ENCODE results near the gene AVPI1.
"Not testable (repeated sequence)": the region's sequence is repeated elsewhere in the genome, so short reads cannot be mapped to it uniquely, and the experiment has no call there.

AVPI1 gene

DNA sequence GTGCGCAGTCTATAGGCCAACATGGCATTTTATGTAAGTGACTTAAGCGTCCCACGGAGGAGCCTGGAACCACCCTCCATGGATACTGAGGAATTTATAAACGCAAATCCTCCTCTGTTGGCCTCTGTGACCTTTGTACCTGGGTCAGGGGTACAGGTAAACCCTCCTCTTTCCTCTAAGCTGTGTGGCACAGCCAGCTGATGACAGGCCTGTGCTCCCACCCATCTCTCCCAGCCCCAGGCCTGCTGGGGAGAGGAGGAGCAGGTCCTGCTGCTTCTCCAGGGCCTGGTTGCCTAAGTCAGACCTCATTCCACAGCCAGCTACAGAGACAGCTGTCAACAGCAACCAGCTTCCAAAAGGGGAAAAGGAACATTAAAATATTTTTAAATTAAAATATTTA lies 5.0 kb downstream of the AVPI1 start:
- DNase-seq (ENCODE audit: low read depth in 2 of 2), result no peak

DNA sequence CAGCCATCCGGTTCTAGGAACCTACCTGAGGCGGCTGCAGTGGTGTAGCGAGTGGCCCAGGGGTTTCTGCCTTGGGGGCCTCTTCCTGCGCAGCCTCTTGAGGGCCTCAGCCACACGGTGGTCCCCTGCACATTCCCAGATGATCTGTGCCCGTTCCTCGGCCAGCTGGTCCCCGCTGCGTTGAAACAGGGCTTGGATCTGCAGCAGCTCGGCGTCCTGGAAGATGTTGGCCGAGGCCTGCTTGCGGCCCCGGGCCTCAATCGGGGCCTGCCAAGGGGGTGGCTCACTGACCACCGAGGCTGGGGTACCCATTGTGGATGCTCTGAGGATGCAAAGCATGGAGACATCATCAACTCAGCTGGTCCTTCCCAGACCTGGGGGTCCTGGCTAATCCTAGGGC lies 7.4 kb downstream of the AVPI1 start:
- DNase-seq (ENCODE audit: low read depth in 2 of 2), result no peak

DNA sequence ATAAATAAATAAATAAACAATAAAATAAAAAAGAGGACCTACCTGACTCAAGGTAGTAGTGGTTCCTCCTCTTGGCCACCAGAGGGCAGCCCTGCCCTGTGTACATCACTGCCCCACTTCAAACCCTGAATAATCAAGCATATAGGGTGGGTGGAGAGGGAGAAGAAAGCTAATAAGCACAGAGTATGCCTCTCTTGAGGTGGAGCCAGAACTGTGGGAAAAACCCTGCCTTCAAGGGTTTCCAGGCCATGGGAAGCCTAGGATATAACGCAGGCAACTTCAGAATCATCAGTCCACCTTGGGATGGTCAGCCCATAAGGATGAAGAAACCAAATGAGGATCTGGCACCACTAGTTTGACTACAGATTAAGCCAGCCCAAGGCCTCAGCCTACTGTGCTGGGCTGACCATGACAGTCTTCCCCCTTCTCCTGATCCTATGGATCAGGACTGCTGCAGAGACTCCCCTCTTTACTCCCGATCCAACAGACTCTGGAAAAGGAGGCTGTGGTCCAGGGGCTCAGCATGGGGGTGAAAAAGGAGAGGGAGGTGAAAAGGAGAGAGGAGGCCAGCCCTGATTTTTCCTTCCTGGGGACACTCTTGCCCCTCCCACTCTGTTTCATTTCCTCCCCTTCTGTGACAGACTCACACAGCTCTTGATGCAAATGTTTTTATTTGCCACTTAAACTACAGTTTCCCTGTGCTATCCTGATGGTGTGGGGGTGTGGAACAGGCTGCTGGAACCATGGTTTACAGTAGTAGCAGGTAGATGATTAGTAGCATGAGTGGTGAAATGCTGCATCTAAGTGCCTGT lies 10.1 kb downstream of the AVPI1 start:
- DNase-seq (ENCODE audit: low read depth in 2 of 2), result peak; percentile 22 to 25

DNA sequence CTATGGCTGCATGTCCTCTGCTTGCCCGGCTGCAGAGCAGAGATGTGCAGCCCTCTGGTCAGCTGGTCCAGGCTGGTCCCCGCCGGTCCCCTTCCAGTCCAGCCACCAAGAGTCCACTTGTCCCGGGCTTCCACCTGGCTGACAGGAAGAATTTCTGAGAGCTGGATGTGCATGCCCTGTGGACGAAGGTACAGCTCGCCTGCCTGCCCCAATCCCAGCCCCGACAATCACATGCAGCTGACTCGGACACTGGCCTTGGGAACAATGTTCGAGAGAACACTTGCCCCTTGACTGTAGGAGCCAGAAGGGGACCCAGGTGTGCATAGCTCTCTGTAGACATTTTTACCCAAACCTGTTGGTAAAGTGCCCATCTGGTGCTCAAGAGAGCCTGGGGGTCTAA lies 11.8 kb downstream of the AVPI1 start:
- DNase-seq (ENCODE audit: low read depth in 2 of 2), result no peak

DNA sequence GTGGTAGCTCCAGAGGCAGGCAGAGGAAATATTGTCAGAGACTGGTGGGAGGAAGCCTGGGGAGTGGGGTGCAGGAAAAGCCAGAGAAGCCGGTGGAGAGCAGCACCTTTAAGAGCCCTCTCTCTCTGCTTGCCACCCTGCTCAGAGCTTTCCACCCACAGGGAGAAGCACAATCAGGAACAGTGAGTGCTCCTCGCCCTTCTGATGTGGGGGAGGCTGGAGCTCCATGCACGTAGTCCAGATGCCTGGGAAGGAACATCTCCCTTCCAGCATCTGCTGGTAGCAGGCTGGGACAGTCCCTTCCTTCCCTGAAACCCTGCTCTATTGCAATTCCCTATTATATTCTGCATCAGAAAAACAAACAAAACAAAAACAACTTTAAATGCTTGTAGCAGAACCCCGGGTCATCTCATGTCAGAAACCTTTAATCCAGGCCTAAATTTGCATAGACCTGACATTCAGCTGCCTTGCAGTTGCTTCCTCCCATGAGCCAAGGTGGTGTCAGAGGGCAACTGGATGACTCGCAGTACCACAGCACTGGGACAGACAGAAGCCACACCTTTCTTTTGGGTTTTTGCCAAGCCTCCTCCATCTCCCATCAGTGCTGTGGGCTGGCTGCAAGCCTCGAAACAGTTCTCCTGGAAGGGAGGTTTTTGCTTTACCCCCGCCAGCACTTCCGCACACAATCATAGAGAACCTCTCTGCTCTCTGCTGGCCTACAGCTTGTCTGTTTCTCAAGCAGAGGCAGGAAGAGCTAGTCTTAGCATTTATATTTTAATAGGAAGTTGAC lies 13.1 kb downstream of the AVPI1 start:
- DNase-seq (ENCODE audit: low read depth in 2 of 2), result no peak

DNA sequence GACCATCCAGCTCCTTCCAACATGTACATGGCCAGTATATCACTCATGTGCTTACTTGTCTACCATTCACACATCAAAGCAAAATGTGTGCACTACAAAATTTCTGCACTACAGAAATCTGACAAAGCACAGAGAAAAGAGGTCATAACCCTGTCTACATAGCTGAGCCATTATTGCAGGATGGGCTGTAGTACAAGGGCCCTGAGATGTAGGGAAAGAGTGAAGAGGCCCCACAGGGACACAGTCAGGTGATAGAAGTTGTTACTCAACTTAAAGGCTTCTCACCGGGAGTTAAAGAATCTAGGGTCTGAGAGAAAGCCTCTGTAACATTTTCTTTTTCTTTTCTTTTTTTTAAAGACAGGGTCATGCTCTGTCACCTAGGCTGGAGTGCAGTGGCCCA lies 17.5 kb downstream of the AVPI1 start:
- no peak for DNase-seq (ENCODE audit: low read depth in 2 of 2)

DNA sequence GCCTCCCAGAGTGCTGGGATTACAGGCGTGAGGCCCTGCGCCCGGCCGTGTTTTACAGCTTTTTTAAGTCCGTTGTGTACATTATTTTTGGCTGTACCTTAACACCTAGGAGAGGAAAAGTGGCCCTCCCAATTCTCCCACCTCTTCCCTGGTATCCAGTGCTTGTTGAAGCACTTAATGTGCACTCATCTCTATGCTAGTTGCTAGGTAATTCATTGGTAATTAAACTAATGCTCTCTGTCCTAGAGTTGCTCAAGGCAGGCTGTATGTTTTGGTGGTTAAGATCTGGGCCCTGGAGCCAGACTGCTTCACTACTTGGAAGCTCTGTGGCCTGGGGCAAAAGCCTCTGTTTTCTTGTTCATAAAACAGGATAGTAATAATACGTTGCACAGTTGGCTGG lies 19.6 kb downstream of the AVPI1 start:
- DNase-seq (ENCODE audit: low read depth in 2 of 2), result no peak

DNA sequence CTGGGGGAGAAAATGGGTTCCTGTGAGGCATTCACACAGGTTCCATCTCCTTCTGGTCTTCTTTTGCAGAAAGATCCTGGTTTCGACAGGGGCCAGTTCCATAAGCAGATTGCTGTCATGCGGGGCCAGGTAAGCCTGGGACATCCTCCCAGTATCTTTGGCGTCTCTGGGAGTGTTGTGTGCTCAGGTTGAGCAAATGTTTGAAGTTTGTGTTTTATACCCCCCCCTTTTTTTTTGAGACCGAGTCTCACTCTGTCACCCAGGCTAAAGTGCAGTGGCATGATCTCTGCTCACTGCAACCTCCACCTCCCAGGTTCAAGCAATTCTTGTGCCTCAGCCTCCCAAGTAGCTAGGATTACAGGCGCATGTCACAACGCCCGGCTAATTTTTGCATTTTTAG lies 20.0 kb downstream of the AVPI1 start:
- no peak for DNase-seq (ENCODE audit: low read depth in 2 of 2)

DNA sequence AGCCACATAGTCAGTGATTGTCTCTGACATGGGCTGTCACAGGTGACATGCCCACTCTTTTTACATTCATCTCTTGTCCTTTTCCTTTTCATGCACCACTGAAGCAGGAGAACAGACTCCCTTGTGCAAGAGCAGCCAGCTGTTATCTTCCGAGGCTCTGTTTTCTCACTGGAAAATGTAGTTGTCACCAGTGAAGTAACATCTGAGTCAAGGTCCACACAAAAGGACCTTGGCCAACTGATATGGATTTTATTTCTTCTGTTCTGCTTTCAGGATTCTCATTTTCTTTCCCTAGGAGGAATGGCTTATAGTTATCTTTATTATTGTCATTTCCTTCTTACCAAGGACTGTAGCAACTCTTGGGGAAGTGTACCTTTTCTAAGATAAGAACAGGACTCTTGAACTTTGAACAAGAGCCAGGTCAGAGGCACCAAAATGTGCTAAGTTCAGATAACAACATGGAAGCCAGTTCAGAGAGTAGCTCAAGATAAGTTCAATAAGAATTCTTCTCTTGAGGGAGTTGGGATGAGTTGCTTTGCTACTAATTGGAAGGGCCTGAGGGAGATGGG lies 22.7 kb downstream of the AVPI1 start:
- no peak for DNase-seq (ENCODE audit: low read depth in 2 of 2)

DNA sequence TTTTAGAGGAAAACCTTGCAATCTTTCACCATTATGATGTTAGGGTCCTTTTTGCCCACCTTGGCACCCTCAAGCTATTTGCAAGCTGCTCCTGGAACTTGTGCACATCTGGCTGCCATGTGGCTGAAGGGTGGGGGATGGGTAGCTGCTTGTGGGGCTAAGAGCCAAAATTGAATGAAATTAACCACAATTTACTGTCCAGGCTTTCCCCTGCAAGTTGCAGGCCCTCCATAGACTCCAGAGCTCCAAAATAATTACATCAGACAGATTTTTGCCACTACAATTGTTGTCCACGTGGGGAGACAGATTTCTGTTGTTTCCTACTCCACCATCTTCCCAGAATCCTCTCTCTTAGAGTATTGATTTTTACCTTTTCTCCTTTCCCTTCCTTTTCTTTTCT lies 27.5 kb downstream of the AVPI1 start:
- no peak for DNase-seq (ENCODE audit: low read depth in 2 of 2)

DNA sequence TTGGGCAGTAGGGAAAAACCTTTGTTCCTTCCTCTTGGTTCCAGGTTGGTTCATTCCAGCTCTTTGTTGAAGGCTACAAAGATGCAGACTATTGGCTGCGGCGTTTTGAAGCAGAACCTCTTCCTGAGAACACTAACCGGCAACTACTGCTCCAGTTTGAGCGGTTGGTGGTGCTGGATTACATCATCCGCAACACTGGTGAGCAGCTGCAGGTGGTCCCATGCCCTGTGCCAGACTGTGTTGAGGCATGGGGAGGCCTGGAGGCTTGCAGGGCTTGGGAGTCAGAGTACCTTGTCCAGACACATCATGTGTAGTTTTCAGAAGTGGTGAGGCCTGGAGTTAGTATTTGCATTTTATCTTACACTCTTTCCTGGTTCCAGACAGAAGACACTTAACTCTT lies 30.3 kb downstream of the AVPI1 start:
- no peak for DNase-seq (ENCODE audit: low read depth in 2 of 2)

DNA sequence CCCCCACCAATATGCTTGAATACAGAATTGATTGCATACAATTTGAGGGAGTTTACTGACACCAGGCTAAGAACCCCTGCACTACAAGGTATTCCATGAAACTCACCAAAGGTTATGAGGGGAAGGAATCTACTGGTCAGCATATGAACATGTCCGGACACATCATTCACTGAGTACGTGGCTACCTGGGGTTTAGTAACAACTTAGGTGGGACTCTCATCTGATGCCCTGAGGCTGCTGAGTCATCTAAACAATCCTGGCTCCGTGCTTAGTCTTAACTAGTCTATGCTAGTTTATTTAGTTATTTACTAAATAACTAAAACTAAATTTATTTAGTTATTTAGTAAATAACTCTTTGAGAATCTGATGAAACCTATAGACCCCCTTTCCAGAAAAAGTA lies 35.3 kb downstream of the AVPI1 start:
- no peak for DNase-seq (ENCODE audit: low read depth in 2 of 2)

DNA sequence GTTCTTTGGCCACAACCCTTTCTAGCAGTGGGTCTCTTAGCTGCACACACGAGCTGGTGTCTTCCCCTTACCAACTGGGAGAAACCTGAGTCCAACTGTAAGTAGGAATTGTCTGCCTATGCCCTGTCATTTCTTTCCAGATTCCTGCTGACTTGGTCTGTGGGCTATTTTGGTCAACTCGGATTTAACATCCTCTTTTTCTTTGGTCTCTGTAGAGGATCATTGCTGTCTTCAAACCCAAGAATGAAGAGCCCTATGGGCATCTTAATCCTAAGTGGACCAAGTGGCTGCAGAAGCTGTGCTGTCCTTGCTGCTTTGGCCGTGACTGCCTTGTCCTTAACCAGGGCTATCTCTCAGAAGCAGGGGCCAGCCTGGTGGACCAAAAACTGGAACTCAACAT lies 36.3 kb downstream of the AVPI1 start:
- DNase-seq (ENCODE audit: low read depth in 2 of 2), result no peak

DNA sequence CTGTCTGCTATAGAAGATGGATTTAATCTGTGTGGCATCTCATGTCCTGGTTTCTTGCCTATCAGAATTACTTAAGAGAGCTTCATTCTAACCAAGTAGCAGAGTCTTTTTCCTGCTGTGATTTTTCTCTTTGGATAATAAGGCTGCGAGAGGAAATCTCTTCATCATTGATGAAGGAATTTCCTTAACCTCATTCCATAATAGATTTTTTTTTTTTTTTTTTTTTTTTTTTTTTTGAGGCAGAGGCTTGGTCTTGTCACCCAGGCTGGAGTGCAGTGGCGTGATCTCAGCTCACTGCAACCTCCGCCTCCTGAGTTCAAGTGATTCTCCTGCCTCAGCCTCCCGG lies 37.7 kb downstream of the AVPI1 start:
- DNase-seq (ENCODE audit: low read depth in 2 of 2), result not testable (repeated sequence)

DNA sequence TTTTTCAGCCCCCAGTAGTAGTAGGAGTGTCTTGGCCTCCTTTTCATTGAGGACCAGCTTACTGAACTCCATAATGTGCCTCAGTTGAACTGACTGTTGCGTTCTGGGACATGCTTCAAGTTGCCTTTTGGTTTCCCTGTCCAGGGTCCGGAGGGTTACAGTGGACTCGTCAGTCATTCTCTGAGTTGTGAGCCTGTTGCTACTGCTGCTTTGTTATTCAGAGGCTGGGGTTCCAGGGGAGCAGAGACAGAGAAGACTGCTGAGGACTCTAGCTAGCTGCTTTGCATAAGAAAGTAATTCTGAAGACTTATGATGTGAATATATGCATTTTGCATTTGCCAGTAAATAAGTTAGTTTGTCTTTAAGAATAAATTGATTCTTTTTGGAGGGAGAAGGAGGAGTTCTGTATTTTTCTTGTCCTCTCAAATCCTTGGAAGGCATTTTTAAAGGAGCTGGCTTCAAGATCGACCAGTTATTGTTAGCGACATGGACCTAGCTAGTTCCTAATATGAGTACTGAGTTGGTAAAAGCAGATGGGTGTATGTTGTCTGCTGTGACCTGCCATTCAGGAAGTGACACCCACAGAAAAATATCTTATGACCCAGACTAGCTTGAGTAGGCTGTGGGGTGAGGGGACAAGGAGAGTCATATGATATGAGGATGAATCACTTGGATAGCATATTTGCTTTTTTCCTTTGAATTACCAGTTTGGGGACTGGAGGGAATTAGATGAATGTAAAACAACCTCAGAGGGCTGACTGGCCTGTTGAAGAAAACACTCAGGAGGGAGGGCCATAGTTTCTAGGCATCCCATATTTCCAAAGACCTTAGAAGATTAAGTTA lies 38.3 kb downstream of the AVPI1 start:
- DNase-seq (ENCODE audit: low read depth in 2 of 2), result no peak

DNA sequence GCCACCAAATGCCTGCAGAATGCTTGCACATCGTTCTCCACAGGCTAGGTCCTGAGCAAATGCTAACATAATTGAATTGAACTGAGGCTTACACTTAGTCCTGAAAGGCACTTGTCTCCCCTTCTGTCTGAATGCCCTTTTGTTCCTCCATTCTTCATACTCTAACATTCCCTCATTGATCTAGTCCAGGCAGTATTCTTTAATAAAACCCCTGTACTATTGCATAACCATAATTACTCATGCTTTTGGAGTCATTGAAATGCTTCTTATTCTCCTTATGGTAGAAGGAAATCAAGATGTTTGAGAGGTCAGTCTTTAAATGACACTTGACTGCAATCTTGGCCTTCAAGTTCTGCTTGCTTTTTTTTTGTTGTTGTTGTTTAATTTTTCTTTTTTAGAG lies 39.5 kb downstream of the AVPI1 start:
- DNase-seq (ENCODE audit: low read depth in 2 of 2), result no peak

DNA sequence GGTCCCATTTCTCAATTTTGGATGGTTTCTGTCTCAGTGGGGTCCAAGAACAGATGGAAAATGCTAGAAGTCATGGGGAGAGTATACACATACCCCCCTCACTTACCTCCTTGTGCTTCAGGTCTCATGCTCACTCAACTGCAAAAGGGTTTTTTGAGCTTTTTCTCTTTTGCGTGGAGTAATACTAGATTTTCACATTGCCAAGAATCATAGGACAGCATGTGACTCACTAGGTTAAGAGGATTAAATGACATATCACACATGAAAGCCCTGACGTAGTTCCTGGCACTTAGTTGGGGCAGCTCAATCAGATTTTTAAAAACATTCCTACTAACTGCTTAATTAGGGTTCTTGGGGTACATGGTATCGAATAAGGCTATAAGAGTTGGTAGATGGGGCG lies 42.1 kb downstream of the AVPI1 start:
- DNase-seq (ENCODE audit: low read depth in 2 of 2), result no peak

DNA sequence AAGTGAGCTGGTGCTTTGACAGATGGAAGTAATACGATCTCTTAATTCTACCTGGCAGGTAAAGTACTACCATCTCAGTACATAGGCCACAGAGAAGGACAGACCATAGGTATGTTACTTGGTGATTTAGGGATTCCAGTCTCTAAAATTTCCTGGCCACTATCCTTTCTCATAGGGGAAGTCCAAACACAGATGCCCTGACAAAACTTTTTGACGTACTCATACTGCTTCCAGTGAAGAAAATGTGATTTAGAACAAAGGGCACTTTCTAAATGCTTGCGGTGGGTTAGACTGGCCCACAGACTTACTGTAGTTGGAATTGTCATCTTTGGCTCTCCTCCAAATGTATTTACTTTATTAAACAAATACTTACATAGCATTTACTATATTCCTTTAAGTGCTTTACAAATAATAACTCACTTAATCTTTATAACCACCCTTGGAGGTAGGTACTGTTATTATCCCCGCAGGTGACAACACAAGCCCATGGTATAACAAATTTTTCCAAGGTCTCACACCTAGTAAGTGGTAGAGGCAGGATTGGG lies 43.5 kb downstream of the AVPI1 start:
- no peak for DNase-seq (ENCODE audit: low read depth in 2 of 2)

DNA sequence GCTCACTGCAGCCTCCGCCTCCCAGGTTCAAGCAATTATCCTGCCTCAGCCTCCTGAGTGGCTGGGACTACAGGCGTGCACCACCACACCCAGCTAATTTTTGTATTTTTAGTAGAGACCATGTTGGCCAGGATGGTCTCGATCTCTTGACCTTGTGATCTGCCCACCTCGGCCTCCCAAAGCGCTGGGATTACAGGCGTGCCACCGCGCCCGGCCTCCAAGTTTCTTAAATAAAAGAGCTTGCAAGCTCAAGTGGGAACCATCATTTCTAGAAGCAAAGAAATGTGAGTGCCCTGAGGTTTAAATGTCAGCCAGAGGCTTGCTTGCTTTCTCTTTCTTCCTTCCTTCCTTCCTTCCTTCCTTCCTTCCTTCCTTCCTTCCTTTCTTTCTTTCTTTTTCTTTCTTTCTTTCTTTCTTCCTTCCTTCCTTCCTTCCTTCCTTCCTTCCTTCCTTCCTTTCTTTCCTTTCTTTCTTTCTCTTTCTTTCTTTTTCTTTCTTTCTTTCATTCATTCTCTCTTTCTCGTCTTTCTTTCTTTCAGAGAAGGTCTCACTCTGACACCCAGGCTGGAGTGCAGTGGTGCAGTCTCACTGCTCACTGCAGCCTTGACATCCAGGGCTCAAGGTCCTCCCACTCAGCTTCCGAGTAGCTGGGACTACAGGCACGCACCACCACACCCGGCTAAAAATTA lies 44.4 kb downstream of the AVPI1 start:
- DNase-seq (ENCODE audit: low read depth in 2 of 2), result not testable (repeated sequence)

DNA sequence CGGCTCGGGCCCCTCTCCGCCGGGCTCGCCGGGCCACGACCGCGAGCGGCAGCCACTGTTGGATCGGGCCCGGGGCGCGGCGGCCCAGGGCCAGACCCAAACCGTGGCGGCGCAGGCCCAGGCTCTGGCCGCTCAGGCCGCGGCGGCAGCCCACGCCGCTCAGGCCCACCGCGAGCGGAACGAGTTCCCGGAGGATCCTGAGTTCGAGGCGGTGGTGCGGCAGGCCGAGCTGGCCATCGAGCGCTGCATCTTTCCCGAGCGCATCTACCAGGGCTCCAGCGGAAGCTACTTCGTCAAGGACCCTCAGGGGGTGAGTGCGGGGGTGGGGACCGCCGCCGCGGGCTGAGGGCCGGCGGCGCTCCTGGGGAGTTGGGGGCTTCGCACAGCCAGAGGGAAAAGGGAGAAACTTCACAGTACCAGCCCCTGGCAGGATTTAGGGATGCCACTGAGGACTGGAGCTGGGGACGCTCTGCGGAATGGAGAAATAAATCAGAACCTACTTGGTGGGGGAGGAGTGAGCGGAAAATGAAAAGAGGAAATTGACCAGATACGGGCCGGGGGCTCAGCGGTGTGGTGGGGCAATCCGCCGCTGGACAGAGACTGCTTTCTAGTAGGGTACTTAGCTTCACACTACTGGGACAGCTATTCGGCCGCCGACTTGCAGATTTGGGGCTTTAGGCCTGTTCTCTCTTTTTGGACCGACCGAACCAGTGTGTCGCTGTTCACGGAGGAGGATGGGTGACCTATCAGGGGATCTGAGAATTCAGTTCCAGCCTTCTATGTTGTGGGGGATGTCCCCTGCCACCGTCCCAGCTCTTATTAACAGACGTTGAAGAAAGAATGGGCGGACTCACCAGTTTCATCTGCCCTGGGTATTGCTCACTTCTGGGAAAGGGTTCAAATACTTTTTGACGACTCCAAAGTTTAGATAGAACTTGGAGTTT lies 45.9 kb downstream of the AVPI1 start:
- DNase-seq (ENCODE audit: low read depth in 2 of 2), result no peak
